IPS-18a (cell line): ENCODE results near the gene NREP.
"Not testable (repeated sequence)": the region's sequence is repeated elsewhere in the genome, so short reads cannot be mapped to it uniquely, and the experiment has no call there.

Experiments used
- H3K27ac ChIP-seq: one replicate; pipeline ENCODE4 v1.5.1; 2013; ENCODE audit warnings: low read length
- H3K27me3 ChIP-seq: one replicate; pipeline ENCODE4 v1.6.1; 2013; ENCODE audit warnings: mild to moderate bottlenecking, low read length; ENCODE audit not compliant: control insufficient read depth, insufficient read depth
- H3K36me3 ChIP-seq: one replicate; pipeline ENCODE4 v1.6.1; 2013; ENCODE audit warnings: low read depth, low read length; ENCODE audit not compliant: control insufficient read depth
- H3K4me1 ChIP-seq: one replicate; pipeline ENCODE4 v1.6.1; 2013; ENCODE audit warnings: low read depth, low read length; ENCODE audit not compliant: control insufficient read depth
- H3K4me3 ChIP-seq: one replicate; pipeline ENCODE4 v1.5.1; 2013; ENCODE audit warnings: low read length
- H3K9ac ChIP-seq: one replicate; pipeline ENCODE4 v1.6.1; 2013; ENCODE audit warnings: mild to moderate bottlenecking, low read length, moderate library complexity
- H3K9me3 ChIP-seq: one replicate; pipeline ENCODE4 v1.6.1; 2013; ENCODE audit warnings: low read depth, low read length; ENCODE audit not compliant: control insufficient read depth

NREP gene

DNA sequence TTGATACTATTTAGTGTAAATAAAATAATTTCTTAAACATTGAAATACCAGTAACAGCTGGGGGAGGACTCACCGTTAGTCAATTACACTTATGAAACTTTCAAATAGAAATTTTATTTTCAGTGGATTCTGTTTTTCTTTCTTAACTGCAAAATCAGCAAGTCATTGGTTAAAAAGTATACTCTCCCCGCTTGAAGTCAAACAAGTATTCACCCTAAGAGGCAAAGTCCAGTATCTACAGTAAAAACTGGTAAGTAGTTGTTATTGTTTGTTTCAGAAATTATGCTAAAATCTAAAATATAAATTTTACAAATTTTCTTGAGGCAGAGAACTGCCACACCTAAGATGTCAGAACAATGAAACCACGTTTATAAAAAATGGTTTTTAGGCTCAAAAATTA is 22.4 kb downstream of the NREP start:
- peaks cover 49% of the 10 kb centered on the region for H3K36me3 ChIP-seq
- no peaks in the 10 kb centered on the region for H3K27me3 ChIP-seq
- H3K27ac ChIP-seq, result peak overlapping the region; percentile 10
- no peak overlapping the region for H3K9ac ChIP-seq
- H3K4me1 ChIP-seq, result peaks cover 20% of the 10 kb centered on the region
- H3K9me3 ChIP-seq, result no peaks in the 10 kb centered on the region
- H3K4me3 ChIP-seq, result no peak overlapping the region

- H3K4me3 ChIP-seq, result no peak overlapping the region
- H3K27me3 ChIP-seq, result no peaks in the 10 kb centered on the region
- H3K9me3 ChIP-seq, result no peaks in the 10 kb centered on the region
- peaks cover 18% of the 10 kb centered on the region for H3K4me1 ChIP-seq
- H3K9ac ChIP-seq, result no peak overlapping the region
- H3K36me3 ChIP-seq, result peaks cover 53% of the 10 kb centered on the region
- peak overlapping the region; percentile 10 for H3K27ac ChIP-seq
These were observed 23.0 kb downstream of the NREP start for GRCh38 chr5:111734013-111734412.

GRCh38 chr5:111733571-111733970 is 23.4 kb downstream of the NREP start:
- Histone ChIP-seq H3K4me1 (peaks cover 17% of the 10 kb centered on the region), H3K36me3 (peaks cover 57% of the 10 kb centered on the region), H3K9me3 (no peaks in the 10 kb centered on the region), H3K27ac (no peak overlapping the region), H3K4me3 (no peak overlapping the region), H3K27me3 (no peaks in the 10 kb centered on the region), H3K9ac (no peak overlapping the region)

- Histone ChIP-seq H3K4me1 (peaks cover 12% of the 10 kb centered on the region), H3K27me3 (no peaks in the 10 kb centered on the region), H3K4me3 (no peak overlapping the region), H3K36me3 (peaks cover 70% of the 10 kb centered on the region), H3K27ac (no peak overlapping the region), H3K9me3 (no peaks in the 10 kb centered on the region), H3K9ac (no peak overlapping the region)
These were observed 25.4 kb downstream of the NREP start for GRCh38 chr5:111731638-111732037.

GRCh38 chr5:111730659-111731382 is 26.2 kb downstream of the NREP start:
- Histone ChIP-seq H3K27me3 (no peaks in the 10 kb centered on the region), H3K4me1 (peaks cover 5% of the 10 kb centered on the region), H3K9me3 (no peaks in the 10 kb centered on the region), H3K9ac (no peak overlapping the region), H3K4me3 (no peak overlapping the region), H3K36me3 (peaks cover 72% of the 10 kb centered on the region), H3K27ac (no peak overlapping the region)

DNA sequence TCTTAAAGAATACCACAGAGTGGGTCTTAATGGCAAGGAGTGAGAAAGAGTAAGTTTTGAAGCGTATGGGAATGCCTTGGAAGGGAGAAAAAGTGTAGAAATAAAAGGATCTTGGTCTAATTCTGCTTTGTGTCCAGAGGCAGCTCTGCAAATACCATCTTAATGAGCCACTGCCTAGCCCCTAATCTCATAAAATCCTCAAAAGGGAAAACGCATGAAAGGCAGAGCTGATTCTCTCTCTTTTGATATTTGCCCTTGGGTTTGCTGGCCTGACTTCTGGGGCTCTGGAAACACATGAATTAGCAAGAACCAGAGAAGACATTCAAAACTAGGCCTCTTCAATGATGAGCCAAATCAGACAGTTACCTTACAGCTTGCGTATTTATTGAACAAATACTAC is 28.1 kb downstream of the NREP start:
- no peaks in the 10 kb centered on the region for H3K27me3 ChIP-seq
- H3K9me3 ChIP-seq, result no peaks in the 10 kb centered on the region
- H3K27ac ChIP-seq, result no peak overlapping the region
- no peak overlapping the region for H3K4me3 ChIP-seq
- peaks cover 55% of the 10 kb centered on the region for H3K36me3 ChIP-seq
- H3K9ac ChIP-seq, result no peak overlapping the region
- H3K4me1 ChIP-seq, result no peaks in the 10 kb centered on the region

DNA sequence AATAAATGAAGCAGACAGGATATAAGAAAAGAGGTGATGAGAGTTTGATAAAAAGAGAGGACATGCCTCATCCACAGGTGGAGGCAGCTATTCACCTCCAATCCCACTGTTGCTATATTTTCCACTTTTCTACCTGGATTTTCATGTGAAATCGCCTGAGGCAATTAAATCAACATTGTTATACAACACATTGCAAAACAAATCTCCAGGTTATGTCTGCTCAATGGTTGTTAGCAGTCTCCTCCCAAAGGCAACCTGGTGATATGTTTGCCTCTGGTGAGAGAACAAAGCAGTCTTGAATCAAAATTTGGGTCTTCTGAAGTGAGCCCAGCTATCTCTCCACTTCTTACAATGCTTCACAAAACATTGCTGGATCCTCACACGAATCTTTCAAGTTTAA is 30.0 kb downstream of the NREP start:
- Histone ChIP-seq H3K9me3 (no peaks in the 10 kb centered on the region), H3K4me3 (no peak overlapping the region), H3K9ac (no peak overlapping the region), H3K4me1 (no peaks in the 10 kb centered on the region), H3K27ac (no peak overlapping the region), H3K36me3 (peaks cover 38% of the 10 kb centered on the region), H3K27me3 (no peaks in the 10 kb centered on the region)

- H3K36me3 ChIP-seq, result peaks cover 7% of the 10 kb centered on the region
- no peaks in the 10 kb centered on the region for H3K27me3 ChIP-seq
- H3K27ac ChIP-seq, result no peak overlapping the region
- H3K9me3 ChIP-seq, result peaks cover 3% of the 10 kb centered on the region
- no peak overlapping the region for H3K4me3 ChIP-seq
- no peak overlapping the region for H3K9ac ChIP-seq
- peaks cover 15% of the 10 kb centered on the region for H3K4me1 ChIP-seq
These were observed 34.9 kb downstream of the NREP start for GRCh38 chr5:111722140-111722539.

DNA sequence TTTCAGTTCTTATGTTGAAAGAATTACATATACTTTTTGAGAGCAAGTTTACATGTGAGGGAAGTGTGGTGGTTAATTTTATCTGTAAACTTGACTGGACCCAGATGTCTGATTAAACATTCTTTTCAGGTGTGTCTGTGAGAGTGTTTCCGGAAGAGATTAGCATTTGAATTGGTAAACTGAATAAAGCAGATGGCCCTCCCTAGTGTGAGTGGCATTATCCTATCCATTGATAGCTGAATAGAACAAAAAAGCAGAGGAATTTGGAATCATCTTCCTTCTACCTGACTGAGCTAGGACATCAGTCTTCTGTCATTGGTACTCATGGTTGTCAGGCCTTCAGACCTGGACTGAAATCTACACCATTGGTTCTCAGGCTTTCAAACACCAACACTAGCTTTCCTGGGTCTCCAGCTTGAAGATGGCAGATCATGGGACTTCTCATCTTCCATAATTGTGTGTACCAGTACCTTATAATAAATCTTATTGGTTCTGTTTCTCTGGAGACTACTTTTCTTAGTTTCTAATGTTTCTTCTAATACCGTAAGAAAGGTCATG is 36.6 kb downstream of the NREP start:
- no peaks in the 10 kb centered on the region for H3K27me3 ChIP-seq
- peaks cover 15% of the 10 kb centered on the region for H3K4me1 ChIP-seq
- H3K4me3 ChIP-seq, result no peak overlapping the region
- H3K27ac ChIP-seq, result no peak overlapping the region
- H3K9ac ChIP-seq, result no peak overlapping the region
- peaks cover 3% of the 10 kb centered on the region for H3K9me3 ChIP-seq
- H3K36me3 ChIP-seq, result no peaks in the 10 kb centered on the region

GRCh38 chr5:111719773-111720172 is 37.2 kb downstream of the NREP start:
- no peak overlapping the region for H3K9ac ChIP-seq
- peaks cover 3% of the 10 kb centered on the region for H3K9me3 ChIP-seq
- no peaks in the 10 kb centered on the region for H3K36me3 ChIP-seq
- H3K4me1 ChIP-seq, result peaks cover 15% of the 10 kb centered on the region
- H3K27ac ChIP-seq, result no peak overlapping the region
- no peaks in the 10 kb centered on the region for H3K27me3 ChIP-seq
- no peak overlapping the region for H3K4me3 ChIP-seq

DNA sequence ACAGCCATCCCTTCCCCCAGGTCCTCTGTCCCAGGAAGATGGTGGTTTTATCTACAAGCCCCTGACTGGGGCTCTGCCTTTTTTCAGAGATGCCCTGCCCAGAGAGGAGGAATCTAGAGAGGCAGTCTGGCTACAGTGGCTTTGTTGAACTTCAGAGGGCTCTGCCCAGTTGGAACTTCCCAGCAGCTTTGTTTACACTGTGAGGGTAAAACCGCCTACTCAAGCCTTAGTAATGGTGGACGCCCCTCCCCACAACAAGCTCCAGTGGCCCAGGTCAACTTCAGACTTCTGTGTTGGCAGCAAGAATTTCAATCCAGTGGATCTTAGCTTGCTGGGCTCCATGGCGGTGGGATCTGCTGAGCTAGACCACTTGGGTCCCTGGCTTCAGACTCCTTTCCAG is 40.2 kb downstream of the NREP start:
- H3K27me3 ChIP-seq, H3K4me3 ChIP-seq, H3K9ac ChIP-seq, H3K9me3 ChIP-seq, H3K36me3 ChIP-seq, H3K27ac ChIP-seq: not testable (repeated sequence)
- H3K4me1 ChIP-seq, result peaks cover 15% of the 10 kb centered on the region

DNA sequence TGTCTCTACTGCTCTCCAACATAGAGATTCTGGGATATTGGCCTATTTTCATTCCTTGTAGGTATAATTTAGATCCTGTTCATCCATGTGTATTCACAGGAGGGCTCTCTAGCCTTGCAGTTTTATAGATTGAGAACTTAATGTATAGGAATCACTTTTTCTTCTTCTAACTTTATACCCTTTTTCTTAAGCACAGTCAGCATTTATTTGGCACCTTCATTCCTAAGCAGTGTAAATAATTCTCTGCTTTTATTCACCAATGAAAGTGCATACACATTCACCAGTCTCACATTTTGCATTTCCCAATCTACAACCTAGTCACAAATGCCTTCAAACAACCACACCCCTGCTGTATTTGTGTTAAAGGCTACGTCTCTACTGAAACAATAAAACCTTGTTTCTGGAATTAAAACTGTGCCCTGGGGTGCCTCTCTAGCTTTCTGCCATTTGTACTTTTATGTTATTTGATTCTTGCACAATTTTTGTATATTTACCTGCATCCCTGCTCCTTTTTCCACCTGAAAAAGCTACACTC is 49.3 kb downstream of the NREP start:
- Histone ChIP-seq H3K9me3 (no peaks in the 10 kb centered on the region), H3K27ac (no peak overlapping the region), H3K27me3 (no peaks in the 10 kb centered on the region), H3K36me3 (no peaks in the 10 kb centered on the region), H3K4me1 (no peaks in the 10 kb centered on the region), H3K9ac (no peak overlapping the region), H3K4me3 (no peak overlapping the region)
